GM18861 (cell line): ENCODE measurements around the gene GLDN.

Experiments
- ATAC-seq: cut with Tn5 transposase; IDR thresholded peaks from one replicate; pipeline ENCODE4 v1.9.1; 2021; ENCODE audit not compliant: unreplicated experiment

Gene GLDN

DNA sequence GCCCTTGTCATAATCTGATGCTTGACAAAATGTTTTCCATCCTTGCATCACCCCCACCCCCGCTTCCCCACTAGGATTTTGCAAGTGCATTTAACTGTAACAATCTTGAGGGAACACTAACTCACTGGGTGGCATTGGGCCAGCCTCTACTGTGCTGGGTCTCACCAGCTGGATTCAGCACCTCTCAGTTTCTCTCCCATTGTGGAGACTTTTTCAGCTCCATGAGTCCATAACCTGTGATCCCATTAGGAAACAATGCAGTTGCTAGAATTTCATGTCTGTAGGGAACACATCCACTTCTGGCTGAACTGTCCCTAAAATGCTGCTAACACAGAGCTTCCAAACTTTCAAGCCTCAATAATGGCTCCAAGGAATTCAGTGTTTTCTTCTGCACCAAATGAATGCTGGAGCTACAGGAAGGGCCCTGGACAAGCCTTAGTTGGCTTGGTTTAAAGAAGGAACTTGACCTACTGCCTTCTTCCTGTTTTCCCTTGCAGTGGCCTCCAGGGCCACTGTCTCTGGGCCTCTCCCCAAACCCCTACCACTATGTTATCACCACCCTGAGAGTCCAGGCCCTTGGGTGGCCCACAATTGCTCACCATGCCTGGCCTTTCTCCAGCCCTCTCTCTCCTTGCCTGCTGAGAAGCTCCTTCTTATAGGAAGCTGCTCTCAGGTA is 18.7 kb upstream of the GLDN start:
- ATAC-seq = no peak

DNA sequence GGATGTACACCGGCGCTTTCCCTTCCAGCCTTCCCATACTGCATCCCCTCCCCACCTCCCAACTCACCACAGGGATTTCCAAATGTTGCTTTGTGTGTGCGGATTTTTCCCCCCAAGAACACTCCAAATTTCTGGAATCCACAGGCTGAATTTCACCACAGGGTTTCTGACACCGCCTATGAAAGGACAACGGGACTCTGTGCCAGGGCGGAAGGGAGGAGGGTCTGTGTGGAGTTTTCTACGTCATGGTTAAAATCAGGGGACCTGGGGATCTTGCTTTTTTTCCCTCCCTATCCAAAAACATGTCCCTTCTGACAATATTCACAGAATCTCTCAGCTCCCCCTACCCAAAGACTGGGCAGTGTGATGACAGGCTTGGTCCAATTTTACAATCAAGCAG is 17.7 kb upstream of the GLDN start:
- no peak for ATAC-seq

- ATAC-seq = no peak
Observed at GRCh38 chr15:51325167-51325566, 16.3 kb upstream of the GLDN start.

GRCh38 chr15:51327081-51327480 is 14.4 kb upstream of the GLDN start:
- ATAC-seq = no peak

GRCh38 chr15:51328926-51329325 is 12.5 kb upstream of the GLDN start:
- ATAC-seq = no peak

- no peak for ATAC-seq
Observed at GRCh38 chr15:51331141-51331540, 10.3 kb upstream of the GLDN start.

GRCh38 chr15:51332206-51333147 is 9.0 kb upstream of the GLDN start:
- no peak for ATAC-seq

DNA sequence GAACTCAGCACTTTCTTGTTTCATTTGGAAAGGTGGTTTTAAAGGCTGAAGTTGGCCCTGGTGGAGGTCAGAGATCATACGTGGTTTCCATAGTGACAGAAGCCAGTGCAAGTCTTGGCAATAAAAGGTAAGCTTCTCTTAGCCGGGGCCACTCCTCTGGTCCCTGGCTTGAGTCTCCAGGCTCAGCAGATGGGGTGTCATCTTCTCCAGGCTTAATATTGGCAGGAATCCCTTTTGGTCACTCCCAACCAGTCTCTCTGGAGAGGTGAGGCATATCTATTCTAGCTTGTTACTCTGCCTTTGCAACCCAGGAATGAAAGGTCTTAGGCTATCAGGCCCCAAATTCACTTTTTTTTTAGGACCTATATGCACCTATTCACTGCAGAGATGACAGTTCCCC is 7.9 kb upstream of the GLDN start:
- no peak for ATAC-seq

DNA sequence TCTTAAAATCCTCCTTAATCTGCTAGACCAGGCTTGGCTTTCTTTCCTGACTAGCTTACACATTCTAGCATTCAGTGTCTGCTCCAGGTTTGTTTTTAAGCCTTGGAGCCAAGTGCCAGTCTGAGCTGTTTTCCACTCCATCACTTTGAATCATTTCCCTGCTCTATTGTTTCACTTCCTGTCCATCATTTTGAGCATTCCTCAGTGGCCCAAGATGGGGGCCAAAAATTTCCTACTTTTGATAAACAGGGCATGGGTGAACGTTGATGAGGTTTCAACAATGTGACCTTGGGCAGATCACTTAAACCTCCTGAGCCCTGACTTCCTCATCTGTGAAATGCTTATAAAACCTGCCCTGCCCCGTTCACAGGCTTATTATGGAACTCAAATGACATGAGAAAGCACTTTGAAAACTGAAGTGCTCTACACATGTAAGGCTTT is 7.4 kb upstream of the GLDN start:
- no peak for ATAC-seq

- ATAC-seq = no peak
Observed at GRCh38 chr15:51335087-51335486, 6.4 kb upstream of the GLDN start.

DNA sequence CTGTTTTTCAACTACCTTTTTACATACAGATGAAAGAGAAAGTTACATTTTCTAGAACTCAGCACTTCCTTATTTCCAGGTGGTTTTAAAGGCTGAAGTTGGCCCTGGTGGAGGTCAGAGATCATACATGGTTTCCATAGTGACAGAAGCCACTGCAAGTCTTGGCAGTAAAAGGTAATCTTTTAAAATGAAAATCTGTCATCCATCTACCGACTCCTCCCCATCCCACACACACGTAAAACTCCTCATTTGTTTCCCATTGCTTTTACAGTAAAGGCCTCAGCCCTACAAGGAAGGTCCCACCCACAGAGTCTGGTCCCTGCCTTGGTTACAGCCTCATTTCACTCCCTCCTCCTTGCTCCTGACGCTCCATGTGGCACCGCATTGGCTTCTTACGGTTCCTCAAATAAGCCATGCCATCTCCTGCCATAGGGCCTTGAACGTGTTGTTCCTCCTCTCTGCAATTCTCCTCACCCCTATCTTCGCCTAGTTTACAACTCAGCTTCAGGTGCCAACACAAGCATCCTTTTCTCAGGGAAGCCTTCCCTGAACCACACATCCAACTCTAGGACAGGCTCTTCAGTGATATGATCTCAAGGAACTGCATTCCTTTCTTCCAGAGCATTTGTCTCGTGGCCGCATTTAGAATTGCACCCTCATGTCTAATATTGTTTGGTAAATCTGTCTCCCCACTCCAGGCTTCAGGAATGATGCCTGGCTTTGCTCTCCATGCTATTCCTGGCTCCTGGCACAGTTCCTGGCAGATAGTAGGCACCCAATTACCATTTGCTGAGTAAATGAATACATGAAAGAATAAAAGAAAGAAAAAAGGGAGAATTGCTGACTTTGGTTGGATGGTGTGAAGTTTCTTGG is 5.7 kb upstream of the GLDN start:
- ATAC-seq = peak; percentile 88

GRCh38 chr15:51338496-51338895 is 3.0 kb upstream of the GLDN start, which contains the start of gene CYP19A1:
CYP19A1 (minus strand) TSS chr15:51338596; CDS start chr15:51242912, 95,684 bp downstream.
- ATAC-seq = no peak

DNA sequence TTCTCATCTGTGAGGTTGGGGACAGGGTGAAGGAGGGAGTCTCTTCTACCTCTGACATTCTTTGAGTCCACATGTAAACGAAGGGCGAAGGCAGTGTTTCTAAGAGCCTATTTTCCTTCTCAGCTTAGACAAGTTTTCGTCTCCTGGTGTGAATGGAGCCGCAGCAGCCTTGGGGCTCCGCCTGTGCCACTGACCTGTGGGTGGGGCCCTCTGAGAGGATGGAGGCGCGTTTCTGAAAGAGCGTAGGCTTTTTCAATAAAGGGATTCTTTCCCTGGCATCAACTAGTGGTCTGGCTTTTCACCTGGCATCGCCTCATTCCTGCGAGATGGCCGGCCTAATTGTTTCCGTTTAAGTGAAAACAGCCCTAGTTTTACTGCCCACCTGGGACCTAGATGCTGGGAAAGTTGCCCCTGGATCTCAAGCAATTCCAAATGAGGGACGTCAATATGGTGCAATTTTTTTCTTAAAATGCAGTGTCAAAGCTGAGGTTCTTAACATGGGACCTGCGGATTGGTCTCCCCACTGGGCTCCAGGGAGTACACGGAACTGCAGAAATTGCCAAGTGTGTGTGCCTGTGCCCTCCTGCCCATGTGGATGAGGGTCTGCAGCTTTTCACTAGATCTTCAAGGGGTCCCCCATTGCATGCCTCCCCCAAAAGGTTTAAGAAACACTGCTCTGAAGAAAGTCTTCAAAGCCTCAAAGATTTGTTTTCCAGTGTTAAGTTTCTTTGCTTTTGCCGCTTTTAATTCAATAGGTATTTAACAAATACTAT is 958 bp downstream of the GLDN start:
- no peak for ATAC-seq

DNA sequence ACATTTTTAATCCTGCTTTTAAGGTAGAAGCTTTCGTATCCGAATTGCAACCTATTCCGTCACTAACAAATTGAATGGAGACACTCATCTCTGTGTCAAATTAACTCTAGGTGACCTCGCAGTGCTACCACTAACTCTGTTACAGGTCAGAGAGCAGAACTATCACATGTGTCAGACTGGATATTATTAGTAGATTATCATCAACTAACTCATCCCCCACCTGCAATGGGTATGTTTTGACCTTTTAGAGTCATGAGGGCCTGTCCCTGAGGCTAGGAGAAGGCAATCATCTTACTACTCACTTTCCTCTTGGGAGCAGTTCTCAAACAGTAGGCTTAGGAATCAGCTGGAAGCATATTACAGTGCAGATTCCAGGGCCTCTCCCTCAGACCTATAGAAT is 2.0 kb downstream of the GLDN start:
- no peak for ATAC-seq

GRCh38 chr15:51346136-51346535 is 4.7 kb downstream of the GLDN start:
- ATAC-seq = no peak

DNA sequence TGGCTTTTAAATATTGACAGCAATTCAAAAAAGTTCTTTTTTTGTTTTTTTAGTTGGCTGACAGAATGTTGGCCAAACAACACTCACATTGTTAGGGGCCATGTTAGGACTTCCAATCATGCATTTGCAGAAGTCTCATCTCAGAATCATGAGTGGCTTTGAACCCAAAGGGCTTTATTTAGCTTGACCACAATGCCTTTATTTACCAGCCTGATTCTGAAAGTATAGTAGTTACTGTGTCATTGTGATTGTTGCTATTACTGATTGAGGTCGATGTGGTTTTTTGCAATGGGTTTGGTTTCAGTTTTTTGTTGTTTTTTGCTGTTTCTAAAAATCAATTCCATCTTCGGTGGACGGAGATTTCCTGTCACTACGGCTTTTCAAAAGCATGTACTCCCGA is 7.2 kb downstream of the GLDN start:
- ATAC-seq = peak; percentile 94

GRCh38 chr15:51349156-51349844 is 7.8 kb downstream of the GLDN start:
- ATAC-seq = no peak

GRCh38 chr15:51350723-51351122 is 9.3 kb downstream of the GLDN start:
- ATAC-seq = no peak

GRCh38 chr15:51353976-51354375 is 12.5 kb downstream of the GLDN start:
- no peak for ATAC-seq

DNA sequence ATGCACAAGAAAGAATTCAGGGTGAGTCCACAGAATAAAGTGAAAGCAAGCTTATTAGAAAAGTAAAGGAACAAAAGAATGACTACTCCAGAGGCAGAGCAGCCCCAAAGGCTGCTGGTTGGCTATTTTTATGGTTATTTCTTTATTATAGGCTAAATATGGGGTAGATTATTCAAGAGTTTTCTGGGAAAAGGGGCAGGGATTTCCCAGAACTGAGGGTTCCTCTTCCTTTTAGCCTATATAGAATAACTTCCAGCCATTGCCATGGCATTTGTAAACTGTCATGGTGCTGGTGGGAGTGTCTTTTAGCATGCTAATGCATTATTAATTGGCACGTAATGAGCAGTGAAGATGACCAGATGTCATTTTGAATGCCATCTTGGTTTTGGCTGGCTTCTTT is 13.6 kb downstream of the GLDN start:
- ATAC-seq = no peak
